ENCODE measurements around the gene TSSK6.

Gene TSSK6

DNA sequence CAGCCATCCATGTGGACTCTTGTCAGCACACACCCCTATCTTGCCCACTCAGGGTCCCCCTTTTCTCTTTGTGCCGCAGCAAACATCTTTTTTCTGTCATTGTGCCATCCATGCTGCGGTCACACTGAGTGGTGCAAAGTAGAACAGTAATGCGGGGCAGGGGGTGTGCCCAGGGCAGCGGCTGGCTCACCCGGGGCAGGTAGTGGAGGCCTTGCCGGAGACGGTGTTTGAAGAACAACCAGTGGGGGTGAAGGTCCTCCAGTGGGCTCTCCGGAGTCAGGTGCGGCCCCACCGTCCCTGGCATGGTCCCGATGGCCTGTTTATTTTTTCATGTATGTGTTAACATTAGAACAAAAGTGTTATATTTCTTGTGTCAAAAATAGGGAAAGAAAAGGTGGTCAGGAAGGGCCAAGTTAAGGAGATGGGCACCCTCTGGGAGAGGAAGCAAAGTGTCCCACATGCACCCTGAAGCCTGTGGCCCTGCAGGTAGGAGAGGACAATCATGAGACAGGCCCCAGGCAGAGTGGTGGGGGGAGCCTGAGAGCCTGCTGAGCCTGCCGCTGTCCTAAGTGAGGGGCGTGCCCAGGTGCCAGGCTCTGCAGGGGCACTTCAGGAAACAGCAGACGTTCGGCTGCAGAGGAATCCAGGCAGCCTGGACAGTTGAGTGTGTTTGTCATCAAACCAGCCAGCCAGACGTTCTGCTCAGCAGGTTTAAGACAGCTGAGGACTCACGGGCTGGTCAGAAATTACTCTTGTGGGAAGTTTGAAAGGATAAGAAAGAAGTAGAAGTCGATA is 12.3 kb downstream of the TSSK6 start:
- no peak for DNase-seq

DNA sequence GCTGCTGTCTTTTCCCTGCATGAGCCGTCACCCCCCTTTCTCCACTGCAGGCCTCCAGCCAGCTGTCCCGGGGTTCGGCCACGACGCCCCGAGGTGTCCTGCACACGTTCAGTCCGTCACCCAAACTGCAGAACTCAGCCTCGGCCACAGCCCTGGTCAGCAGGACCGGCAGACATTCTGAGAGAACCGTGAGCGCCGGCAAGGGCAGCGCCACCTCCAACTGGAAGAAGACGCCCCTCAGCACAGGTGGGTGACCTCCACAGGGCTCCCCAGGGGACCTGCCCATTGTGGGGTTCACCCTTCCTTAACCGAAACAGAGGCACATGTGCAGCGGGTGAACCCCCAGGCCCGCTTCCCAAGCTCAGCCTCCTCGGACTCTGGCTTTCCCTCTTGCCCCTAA is 13.1 kb downstream of the TSSK6 start:
- DNase-seq = no peak

DNA sequence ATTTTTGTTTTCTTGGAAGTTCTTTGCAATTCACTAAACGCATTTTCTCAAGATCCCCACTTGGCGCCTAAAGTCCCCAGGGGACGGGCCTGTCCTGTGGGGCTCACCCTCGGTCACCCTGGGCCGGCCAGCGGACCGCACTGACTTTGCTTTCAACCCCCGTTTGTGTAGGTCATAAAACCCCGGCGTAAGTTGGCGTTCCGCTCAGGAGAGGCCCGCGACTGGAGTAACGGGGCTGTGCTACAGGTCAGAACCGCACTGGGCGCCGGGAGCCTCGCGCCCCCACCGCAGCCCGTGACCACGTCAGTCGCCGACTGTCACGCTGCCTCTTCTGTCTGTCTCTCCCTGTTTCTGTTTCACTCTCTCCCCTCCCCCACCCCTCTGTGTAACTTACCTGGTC is 13.6 kb downstream of the TSSK6 start:
- DNase-seq = no peak

DNA sequence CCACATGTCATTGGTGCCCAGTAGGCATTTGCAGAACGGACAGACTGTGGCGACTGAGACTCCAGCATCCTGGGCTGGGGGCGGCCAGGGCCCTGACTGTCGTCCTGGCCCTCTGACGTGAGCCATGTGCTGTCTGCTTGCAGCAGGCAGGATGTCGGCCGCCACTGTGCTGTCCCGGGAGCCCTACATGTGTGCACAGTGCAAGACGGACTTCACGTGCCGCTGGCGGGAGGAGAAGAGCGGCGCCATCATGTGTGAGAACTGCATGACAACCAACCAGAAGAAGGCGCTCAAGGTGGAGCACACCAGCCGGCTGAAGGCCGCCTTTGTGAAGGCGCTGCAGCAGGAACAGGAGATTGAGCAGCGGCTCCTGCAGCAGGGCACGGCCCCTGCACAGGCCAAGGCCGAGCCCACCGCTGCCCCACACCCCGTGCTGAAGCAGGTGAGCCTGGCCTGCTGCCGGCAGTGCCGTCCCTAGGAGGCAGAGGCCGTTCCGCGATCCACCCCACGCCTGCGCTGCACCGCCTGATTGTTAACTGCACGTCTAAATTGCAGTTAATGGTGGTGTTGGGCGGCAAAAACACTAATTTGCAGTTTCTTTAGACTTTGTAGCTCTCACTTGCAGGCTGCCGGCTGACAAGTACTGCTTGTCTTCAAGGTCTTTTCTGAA is 14.2 kb downstream of the TSSK6 start:
- DNase-seq = no peak

DNA sequence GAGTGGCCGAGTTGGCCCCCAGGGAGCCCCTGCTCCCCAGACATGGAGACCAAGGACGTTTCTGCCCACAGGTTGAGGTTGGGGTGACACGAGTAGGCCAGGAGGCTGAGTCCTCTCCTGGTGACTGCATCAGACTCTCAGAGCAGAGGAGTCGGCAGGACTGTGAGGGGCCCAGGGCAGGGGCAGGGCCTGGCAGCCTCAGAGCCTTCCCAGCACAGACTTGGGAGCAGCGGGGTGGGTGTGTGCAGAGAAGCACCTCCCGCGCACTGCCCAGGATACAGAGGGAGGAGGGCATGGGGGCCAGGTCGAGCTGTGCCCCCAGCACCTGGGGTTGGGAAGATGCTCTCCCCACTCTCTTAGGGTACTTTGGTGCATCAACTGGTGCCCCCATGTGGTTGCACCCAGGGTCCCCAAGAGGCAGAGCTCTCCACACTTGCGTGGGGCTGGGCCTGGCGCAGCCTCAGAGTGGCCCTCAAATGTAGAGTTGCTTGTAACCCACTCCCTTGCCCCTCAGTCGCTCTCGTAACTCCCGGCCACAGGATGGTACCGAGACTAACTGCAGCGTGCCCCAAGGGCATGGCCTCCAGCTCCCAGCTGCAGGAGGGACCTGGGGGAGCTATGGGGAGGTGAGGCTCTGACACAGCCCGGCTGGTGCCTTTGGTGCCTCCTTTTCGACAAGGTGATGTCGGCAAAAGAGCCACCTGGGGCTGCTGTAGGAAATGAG is 15.9 kb downstream of the TSSK6 start:
- no peak for DNase-seq

DNA sequence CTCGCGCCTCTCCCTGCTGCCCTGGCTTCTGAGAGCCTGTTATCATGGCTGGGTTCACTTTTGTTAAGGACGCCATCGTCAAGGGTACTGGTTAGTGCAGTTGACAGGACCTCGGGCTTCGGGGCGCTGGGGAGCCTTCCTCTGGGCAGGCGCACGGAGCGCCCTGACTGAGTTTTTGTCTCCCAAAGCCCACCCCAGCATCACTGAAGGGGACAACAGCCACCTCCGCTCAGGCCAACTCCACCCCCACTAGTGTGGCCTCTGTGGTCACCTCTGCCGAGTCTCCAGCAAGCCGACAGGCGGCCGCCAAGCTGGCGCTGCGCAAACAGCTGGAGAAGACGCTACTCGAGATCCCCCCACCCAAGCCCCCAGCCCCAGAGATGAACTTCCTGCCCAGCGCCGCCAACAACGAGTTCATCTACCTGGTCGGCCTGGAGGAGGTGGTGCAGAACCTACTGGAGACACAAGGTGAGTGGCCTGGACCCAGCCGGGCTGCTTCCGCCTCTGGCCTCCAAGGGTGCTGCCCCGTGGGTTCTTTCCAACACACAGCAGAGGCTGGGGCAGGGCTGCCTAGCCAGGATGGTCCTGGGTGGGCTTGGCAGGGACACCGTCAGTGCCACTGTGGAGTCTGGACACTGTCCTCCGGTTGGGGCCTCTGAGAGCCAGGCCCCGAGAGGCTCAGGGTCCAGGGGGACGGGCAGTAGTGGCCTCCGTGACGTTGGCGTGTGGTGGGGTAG is 16.9 kb downstream of the TSSK6 start:
- DNase-seq = no peak

DNA sequence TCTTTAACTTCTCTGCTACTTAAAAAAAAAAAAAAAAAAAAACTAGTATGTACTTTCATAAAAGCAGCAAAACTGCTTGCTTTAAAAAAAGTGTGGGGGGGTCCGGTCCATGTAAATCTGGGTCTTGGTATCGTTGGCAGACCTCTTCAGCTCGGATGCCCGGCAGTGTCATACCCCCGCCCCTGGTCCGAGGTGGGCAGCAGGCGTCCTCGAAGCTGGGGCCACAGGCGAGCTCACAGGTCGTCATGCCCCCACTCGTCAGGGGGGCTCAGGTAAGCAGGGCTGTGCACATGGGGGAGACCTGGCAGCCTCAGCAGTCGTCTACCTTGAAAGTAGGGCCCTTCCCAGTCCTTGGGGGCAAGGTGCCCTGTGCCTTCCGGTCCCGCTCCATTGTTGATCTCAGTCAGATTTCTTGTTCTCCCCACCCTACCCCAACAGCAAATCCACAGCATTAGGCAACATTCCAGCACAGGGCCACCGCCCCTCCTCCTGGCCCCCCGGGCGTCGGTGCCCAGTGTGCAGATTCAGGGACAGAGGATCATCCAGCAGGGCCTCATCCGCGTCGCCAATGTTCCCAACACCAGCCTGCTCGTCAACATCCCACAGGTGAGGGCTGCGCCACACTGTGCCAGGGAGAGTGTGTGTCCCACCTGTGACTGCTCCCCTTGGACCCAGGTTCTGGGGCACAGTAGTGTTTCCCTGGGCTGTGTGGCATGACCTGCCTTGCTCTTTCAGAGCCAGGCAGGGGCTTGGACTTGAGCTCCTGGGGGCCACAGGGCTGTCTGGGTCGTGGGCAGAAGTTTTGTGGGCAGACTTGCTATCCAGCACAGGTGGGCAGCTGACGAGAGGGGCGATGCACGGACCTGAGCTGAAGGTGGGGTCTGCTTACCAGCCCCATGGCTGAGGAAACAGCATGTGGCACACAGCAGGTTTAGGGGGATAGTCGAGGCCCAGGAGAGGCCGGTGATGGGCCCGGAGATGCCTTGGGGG is 19.4 kb downstream of the TSSK6 start:
- DNase-seq = no peak

DNA sequence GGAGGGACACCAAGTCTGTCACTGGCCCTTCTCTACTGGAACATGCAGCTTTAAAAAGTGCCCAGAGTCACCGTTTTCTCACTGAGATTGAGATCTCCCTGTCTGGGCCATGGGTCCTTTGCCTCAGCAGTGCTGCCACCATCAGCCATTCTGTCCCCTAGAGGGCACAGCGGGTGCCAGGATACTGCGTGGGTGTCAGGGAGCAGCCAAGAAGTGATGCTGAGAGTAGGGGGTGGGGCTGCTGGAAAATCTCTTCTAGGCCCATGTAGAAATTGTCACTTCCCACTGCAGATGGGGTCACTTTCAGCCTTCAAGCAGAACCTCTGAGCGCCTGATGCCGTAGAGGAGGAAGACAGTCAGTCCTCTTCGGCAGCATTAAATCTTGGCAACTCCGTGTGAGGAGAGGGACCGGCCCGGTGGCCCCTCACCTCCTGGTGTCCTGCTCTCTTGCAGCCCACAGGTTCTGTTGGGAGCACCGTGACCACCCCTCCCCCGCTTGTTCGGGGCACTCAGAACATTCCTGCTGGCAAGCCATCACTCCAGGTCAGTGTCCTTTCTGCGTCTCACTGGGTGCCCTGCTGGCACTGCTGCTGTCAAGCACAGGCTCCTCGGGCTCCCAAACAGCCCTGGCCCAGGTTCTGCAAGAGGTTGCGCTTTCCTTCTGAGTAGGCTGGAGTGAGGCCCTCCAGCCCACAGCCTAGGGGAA is 21.4 kb downstream of the TSSK6 start:
- no peak for DNase-seq

DNA sequence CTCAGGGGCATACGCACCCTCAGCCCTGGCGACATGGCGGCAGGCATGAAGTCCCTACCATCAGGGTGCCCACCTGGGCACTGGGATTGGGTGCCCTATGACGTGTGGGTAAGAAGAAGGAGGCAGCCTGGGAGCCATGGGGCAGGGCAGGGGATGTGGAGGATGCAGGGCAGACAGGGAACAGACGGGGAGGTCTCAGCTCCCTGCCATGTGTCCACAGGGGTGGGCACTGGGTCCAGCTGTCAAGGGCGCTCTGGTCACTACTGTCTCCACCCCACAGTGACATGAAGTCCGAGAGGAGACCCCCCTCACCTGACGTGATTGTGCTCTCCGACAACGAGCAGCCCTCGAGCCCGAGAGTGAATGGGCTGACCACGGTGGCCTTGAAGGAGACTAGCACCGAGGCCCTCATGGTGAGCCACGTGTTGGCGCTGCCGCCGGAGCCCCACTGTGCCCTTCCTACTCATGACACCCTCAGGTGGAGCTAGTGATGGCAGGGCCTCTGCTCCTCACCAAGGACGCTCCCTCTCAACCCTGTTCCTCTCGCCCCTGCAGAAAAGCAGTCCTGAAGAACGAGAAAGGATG is 23.2 kb downstream of the TSSK6 start:
- DNase-seq = no peak

DNA sequence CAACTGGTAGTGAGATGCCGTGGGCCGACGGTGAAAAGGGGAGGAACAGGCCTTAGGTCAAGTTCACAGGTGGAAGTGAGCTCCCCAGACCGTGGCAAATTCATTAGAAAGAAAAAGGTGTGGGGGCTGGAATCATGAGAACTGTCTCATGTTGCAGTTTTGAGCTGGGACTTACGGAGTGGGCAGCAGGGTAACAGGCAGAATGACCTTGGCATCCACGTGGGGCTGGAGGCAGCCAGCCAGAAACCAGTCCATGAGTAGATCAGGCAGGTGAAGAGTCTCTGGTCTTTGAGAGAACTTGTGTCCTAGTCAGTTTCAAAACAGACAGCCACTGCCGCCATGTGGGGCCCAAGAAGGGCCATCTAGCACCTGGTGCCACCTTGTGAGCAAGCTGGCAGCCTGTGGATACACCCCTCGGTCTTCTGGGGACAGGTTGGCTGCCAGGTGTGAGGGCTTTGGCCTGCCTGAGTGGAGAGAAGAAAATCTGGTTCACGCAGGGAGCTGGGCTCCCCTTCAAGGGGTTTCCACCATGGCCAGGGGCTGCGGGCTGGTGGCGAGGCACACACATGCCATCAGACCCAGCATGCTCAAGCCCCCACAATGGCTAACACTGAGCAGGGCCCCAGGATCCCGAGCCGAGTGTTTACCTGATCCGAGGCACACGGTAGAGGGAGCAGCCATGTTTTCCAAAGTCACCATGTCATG is 23.9 kb downstream of the TSSK6 start:
- no peak for DNase-seq

DNA sequence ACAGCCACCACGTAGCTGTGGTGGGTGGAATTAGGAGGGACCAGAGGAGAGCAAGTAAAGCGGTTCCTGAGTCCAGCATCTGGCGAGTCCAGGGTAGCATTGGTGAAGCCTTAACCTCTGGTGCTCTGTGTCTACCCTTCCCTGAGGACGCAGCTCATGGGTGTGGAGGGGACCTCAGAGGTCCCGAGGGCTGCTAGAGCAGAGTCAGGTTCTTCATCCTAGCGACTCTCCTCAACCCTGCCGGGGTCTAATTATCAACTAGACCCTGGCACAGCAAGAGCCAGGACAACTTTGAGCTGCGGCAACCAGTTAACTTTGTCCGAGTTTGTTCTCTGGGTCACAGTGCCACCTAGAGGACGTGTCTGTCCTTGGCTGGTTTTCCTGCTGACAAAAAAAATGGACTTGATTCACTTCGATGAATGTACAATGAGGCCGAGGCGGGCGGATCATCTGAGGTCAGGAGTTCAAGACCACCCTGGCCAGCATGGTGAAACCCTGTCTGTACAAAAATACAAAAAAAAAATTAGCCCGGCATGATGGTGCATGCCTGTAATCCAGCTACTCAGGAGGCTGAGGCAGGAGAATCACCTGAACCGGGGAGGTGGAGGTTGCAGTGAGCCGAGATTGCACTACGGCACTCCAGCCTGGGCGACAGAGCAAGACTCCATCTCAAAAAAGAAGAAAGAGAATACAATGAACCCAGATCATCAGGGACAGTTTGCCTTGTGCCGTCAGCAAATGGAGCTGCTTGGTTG is 25.0 kb downstream of the TSSK6 start:
- DNase-seq = peak; percentile 8

DNA sequence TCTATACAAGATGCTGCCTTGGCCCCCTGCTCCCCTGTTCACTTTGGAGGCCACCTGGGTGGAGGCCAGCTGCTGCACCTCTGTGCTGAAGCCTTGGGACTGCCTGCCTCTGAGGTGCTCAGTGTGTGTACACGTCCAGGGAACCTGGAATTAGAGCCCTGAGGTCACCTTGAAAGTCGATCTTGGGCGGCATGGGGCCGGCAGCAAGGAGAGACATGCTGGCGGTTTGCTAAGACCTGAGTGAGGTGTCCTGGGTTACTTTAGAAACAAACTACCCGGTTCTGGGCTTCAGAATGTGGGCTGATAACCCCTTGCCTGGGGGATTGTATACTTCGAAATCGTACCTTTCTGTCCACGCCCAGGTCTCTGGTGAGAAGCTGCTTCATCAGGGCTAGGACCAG is 25.5 kb downstream of the TSSK6 start:
- no peak for DNase-seq

DNA sequence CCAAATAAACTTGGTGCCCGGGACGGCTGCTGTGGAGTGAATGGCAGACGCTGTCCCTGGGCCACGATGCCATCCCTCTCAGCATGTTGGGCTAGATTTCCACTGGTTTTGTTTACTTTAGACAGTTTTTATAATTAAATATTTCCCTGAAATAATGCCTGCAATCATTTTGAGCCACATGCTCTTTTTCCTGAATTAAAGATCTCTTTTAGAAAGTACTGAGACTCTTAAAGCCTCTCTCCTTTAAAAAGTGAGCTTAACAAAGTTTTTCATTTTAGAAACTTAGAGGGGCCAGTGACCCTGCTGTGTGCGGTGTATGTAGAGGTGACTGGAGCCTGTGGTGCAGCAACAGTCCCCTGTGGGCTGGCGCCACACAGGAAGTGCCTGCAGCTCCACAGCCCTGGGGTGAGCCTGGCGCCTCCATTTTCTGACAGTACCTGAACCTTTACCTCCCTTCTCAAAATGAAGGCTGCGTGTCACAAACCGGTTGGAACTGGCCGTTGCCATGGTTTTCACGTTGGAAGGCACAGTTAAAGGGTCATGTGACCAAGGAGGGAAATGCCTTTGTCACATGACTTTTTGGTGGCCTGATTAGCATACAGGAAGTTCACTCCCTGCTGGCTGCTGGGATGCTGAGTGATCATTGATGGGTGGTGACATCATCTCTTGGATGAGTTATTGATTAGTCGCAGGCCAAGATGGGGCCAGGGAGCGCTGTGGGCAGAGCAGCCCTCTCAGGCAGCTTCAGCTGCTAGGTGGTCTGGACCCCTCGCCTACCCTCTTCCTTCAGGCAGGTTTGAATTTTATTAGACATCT is 26.3 kb downstream of the TSSK6 start:
- DNase-seq = no peak

DNA sequence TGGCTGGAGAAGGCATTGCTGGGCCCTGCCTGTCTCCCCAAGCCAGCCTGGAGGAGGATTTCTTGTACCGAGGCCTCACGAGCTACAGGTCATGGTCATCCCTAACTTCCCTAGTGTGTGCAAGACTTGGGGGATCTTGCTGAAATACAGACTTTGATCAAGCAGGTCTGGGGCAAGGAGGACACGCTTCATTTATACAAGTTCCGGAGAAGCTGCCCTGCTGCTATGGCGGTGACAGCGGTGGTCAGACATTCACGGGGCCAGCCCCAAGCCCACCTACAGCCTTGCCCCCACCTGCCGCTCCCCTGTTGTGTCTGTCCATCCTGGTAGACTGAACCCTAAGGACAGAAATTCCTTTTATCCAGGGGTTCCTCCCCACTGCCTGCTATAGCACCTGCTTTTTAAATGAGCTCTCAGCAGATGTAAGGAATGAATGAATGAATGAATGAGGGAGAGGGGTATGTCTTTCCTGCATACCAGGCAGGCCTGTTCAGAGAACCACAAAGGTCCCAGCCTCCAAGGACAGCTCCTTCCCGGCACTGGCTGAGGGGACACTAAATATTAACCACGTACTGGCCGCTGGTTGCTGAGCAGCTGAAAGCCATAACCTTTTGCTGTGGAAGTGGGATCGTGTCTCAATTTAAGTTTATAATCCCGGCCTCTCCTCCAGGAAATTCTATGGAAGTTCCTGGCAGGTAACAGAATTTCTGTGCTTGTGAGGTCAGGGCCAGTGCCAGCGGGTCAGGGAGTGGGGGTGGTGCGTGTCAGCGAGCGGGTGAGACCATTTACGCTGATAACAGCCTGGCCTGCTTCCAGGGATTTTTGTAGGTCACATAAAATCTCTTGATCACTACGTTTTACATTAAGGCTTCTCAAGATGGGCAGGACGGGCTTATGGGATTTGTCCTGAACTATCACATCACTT is 27.1 kb downstream of the TSSK6 start:
- DNase-seq = no peak

DNA sequence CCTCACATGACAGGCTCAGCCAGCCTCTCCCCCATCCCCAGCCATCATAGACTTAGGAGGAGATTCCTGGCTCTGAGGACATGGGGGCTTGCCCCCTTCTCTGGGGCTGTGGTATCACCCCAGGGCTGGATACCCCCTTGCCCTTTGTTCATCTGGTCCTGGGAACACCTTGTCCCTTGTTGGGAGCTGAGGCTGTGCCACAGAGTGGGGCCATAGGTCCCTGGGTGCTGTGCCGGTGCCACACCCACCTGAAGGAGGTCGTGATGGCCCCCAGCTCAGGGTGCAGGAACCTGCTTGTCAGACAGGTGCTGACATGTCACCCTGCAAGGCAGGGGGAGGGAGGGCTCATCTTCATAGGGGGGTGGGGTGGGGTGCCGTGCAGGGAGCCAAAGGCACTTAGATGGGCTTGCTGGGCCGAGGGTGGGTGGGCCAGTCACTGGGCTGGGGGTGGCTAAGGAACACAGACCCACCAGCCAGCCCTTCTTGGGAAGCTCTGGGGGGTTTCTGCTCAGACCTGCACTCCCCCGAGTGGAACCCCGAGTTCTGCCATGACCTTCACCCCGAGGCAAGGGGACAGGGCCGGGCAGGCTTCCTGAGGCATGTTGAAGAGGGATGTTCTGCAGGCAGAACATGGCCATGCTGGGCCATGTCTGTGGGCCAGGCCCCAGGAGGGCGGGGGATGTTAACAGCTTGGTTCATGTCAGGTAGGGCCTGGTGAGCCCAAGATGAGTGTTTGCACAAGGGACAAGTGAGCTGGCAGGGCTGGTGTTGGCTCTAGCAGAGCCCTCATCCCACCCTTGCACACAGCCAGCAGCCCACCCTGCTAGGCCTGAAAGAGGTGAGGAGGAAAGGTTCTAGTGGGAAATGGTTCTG is 28.0 kb downstream of the TSSK6 start:
- no peak for DNase-seq

DNA sequence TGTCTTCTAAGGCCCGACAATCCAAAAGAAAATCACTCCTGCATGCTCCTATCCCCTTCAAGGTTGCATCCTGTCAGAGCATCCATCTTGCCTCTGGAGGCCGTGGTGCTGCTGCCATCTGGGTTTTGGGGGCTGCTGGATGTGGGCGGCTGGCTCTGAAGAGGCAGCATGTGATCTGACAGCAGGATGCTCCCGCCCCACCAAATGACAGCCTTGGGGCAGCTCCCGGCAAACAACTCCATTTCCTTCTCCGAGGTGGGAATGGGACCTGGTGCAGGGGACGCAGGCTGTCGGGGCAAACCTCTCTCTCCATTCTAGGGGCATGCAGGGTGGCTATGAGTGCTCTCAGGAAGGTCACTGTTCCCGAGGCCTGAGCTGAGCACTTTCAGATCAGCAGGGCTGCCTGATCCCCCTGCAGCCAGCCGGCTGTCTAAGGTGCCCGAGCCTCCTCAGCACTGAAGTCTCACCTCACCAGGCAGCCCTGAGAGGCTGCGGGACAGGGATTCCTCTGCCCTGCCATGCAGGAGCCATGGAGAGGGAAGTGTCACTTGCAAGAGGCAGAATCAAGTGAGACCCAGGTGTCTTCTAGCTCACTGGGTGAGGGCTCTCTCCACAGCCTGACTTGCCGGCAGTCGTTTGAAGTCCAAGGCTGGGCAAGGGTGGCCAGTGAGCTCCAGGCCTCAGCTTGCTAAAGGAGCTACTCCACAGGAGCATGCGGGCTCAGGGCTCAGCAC is 28.8 kb downstream of the TSSK6 start:
- no peak for DNase-seq

Data from NCI-H2081 treated with DMSO at 0.1 percent for 48 hours (cell line).